DMS 273 (cell line): ENCODE measurements around the gene WWC2.

Experiments used
- DNase-seq: peaks from one replicate; lab custom pipeline; 2025; ENCODE audit not compliant: unreplicated experiment; lab: John Stamatoyannopoulos, UW

Gene WWC2

GRCh38 chr4:183326853-183327252, 227.8 kb downstream of the WWC2 start:
- DNase-seq: no peak

DNA sequence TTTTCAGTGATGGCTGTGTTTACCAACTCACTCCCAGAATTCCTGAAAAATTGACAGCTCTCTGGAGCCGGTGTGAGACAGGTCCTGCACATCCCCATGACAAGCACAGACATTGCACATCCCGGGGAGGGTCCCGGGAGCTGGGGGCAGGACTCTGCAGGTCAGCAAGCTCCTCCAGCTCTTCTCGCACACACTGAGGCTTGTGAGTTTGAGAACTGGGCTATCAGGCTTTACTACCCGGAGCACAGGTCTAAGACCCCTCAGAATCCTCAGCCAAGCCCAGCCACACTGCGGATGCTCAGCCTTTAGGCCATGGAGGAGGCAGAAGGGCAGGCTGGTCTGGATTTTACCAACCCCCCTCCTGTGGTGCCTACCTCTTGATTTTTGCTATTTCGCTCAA, 228.8 kb downstream of the WWC2 start:
- DNase-seq: no peak

DNA sequence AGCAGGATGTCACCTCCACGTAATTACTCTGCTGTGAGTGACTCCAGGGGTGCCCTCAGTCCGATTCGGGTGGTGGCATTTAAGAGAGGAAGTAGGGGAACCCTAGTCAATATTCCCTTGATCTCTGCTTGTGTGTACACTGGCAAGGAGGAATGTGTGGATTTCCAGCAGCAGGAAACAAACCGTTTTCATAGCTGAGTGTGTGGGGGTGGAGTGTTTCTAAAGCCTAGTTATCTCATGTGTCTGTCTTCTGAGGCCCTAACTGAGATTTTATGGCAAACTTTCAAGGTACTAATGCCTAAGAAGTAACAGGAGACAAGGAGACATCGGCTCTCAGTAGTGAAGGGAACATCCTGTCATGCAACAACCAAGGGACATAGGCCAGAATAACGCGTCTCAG, 229.8 kb downstream of the WWC2 start:
- DNase-seq: no peak

GRCh38 chr4:183329244-183329643, 230.2 kb downstream of the WWC2 start:
- DNase-seq: no peak

DNA sequence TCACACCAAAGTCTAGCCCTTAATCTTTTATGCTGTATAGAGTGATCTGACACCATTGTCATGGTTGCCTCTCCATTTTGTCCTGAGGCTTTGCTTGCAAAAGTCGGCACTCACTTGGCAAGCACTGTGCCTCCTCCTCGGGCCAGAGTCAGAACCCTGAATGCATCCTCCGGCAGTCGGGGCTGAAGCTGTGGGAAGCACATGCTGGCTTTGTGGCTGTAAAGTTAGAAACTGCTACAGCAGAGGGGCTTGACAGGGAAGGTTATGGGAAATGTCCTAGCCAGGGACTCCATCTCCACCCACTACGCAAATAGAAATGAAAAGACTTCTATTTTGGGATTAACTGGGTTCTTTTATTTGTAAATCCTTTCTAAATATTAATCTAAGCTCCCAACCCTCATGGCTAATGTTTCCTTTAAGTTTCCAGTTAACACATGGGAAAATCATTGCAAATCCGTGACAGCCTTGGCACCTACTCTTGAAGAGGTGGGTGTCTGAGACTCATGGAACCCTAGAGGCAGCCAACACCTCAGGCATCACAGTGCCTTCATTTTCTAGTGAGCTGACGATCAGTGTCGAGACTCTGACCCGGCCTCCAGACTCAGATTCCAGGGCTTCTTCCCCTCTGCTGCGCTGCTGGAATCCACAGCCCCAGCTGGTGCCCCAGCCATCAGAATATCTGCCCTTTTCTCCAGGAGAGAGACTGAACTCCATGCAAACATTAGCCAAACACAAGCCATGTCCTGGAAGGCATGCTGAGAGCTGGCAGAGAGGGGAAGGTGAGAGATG, 231.1 kb downstream of the WWC2 start:
- no peak for DNase-seq

GRCh38 chr4:183330841-183331240, 231.8 kb downstream of the WWC2 start:
- no peak for DNase-seq

- DNase-seq: no peak
Measured at GRCh38 chr4:183332447-183332846, 233.4 kb downstream of the WWC2 start.

GRCh38 chr4:183333202-183333601, 234.1 kb downstream of the WWC2 start:
- no peak for DNase-seq

- no peak for DNase-seq
Measured at GRCh38 chr4:183333983-183334382, 234.9 kb downstream of the WWC2 start.

- no peak for DNase-seq
Measured at GRCh38 chr4:183335369-183335940, 236.4 kb downstream of the WWC2 start.

DNA sequence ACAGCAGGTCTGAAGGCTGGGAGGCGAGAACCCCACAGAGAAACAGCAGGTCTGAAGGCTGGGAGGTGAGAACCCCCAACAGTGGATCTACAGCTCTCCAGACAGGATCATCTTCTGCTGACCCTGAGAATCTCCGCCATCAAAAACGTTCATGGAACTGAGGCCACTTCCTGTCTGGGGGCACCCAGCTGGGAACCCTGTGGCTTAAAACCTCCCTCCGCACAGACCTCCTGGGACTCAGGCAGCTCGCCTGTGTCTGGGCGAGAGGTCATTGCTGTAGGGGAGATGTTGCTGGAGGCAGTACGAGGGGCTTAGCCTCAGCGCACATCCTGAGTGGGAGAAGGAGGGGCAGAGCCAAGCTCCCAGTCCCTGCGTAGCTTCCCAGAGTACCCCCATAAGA, 238.3 kb downstream of the WWC2 start:
- no peak for DNase-seq

- DNase-seq: no peak
Measured at GRCh38 chr4:183337833-183338232, 238.8 kb downstream of the WWC2 start.

DNA sequence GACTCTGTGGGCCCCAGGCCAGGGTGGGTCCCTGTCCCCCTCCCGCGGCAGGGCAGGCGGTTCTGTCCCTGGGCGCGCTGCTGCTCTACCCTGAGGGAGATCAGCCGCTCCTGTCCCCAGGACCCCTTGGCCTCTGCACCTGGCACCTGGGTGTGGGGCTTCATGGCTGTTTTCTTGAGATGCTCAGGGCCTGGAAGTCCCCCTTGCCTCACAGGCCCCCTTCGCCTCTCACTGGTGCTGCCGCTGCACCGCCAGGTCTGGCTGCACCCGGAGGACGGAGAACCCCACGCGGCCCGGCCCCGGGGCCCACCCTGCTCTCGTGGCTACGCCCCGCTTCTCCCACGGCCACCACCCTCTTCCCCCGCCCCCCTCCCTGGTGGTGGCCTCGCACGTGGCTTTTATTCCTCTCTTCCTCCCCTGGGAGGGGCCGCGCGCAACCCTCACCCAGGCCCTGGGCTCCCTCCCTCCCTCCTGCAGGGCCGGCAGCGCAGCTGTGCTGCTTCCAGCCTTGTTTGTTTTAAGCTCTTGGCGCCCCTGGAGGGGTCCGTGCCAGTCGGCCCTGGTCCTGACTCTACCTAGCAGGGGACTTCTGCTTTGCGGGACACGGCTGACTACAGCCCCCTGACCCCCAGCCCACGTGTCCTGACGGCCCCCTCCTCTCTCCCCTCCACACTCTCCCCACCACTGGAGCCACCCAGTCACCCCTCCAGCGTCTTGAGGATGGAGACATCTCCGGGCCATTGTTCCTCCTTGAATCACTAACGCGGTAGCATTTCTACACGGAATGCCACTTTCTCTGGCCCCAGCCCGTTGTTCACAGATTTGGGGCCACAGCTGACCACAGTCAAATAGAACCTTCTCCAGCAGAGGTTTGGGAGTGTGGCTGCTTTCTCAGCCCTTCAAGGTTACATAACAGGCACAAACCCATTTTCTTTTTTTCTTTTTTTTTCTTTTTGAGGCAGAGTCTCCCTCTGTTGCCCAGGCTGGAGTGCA, 243.8 kb downstream of the WWC2 start:
- DNase-seq: no peak

DNA sequence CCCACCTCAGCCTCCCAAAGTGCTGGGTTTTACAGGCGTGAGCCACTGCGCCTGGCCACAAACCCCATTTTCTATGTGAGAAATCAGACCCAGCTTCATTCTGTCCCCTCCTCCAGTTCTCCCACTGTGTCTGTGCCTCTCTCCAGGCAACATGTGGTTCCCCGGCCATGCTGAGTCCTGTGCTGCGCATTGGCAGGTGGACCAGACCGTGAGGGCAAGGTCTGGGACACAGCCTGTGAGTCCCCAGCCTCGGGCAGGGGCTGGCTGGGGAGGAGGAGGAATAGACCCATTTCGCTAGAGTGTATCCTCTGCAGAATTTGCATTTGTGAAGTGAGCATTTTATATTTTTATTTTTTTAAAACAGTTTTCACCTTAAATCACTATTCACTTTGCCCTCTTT, 244.7 kb downstream of the WWC2 start:
- DNase-seq: no peak

GRCh38 chr4:183344523-183345255, 245.6 kb downstream of the WWC2 start:
- DNase-seq: no peak

GRCh38 chr4:183345261-183345660, 246.2 kb downstream of the WWC2 start:
- no peak for DNase-seq

- no peak for DNase-seq
Measured at GRCh38 chr4:183347146-183347545, 248.1 kb downstream of the WWC2 start.

GRCh38 chr4:183347566-183347965, 248.5 kb downstream of the WWC2 start:
- DNase-seq: no peak

GRCh38 chr4:183348136-183348535, 249.1 kb downstream of the WWC2 start:
- no peak for DNase-seq

GRCh38 chr4:183348706-183349659, 249.9 kb downstream of the WWC2 start:
- DNase-seq: peak; percentile 13
